Measurements from ENCODE around the gene XAGE2. TPM values are rescaled to one million over a fixed set of nuclear protein-coding genes. Genes with fewer than 3 reads are reported as not detected.
A peak's percentile ranks its signal among the peaks of the same experiment; 100 is the strongest.

The XAGE2 gene
- total and polyA plus RNA-seq, 4 donors: 1.0 to 61.2 (median 17.3) TPM

DNA sequence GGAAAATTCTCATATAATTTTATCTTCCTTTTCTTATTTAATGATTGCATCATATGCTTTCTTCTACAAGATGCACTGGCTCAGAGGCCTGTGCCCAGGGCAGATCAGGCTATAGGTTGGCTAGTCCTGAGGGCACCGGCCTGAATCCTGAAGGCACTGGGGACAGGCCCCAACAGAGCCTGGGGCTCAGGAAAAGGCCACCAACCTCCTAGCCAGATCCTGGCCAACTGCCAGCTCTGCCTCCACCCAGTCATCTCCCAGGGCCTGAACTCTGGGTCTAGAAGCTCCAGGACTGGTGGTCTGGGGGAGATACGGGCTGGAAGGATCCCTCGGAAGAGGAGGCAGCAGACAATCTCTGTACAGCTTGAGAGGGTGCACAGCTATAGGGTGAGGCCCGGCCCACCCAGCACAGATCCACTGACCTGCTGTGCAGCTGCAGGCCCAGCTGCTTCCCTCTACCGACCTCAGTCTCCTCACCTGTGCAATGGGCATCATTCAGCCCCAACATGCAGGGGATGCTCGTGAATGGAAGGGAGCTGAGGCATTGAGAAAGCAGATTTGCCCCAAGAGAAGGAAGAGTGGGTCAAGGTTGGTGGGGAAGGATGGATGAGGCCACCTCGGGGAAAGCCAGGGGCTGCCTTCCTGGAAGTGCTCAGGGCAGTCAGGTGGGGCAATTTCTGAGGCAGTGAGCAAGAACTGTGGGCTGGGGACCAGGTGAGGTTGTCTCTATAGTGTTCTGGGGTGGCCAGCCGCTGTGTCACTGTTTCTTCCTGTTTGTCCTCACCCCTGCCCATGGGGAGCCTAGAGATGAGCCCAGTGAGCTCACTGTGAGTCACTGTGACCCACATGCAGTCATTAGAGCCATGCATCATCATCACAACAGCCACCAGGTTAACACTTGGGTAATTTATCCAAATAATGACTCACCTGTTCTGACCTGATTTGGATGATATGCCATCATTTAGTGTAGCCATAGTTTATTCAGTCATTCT is 22.4 kb upstream of the XAGE2 start:
- 70 to 90% methylated on average over 8 of the region's 8 CpGs for WGBS, 2 donors
- DNase-seq (no peak), ATAC-seq (ENCODE audit: insufficient read depth, low FRiP score) (no peak)
- no peaks in the 10 kb centered on the region for H3K4me1 ChIP-seq (ENCODE audit: control insufficient read depth in 5 of 5, insufficient read depth in 5 of 5, low read length in 5 of 5)
- H3K36me3 ChIP-seq (ENCODE audit: control insufficient read depth in 4 of 4, insufficient read depth in 4 of 4, low read length in 4 of 4): no peaks in the 10 kb centered on the region
- no peak overlapping the region for H3K27ac ChIP-seq (ENCODE audit: low read depth in 1 of 2, low read length in 1 of 2)
- no peak overlapping the region for H3K4me3 ChIP-seq
- no peak overlapping the region for H3K9ac ChIP-seq (ENCODE audit: insufficient read depth in 1 of 2, low read length in 2 of 2)
- TF ChIP-seq, protein P1, sequence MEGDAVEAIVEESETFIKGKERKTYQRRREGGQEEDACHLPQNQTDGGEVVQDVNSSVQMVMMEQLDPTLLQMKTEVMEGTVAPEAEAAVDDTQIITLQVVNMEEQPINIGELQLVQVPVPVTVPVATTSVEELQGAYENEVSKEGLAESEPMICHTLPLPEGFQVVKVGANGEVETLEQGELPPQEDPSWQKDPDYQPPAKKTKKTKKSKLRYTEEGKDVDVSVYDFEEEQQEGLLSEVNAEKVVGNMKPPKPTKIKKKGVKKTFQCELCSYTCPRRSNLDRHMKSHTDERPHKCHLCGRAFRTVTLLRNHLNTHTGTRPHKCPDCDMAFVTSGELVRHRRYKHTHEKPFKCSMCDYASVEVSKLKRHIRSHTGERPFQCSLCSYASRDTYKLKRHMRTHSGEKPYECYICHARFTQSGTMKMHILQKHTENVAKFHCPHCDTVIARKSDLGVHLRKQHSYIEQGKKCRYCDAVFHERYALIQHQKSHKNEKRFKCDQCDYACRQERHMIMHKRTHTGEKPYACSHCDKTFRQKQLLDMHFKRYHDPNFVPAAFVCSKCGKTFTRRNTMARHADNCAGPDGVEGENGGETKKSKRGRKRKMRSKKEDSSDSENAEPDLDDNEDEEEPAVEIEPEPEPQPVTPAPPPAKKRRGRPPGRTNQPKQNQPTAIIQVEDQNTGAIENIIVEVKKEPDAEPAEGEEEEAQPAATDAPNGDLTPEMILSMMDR (IDR thresholded peaks at IDR 0.05; ENCODE audit: control extremely low read depth, extremely low read depth): no peak
- H3K9me3 ChIP-seq (ENCODE audit: control insufficient read depth in 4 of 4, insufficient read depth in 3 of 4, low read length in 3 of 4): peaks cover 0 to 4% (median 0%) of the 10 kb centered on the region in 4 donors
- peaks cover 4 to 19% (median 6%) of the 10 kb centered on the region in 3 donors for H3K27me3 ChIP-seq (ENCODE audit: control insufficient read depth in 3 of 3, insufficient read depth in 3 of 3, low read length in 2 of 3)

DNA sequence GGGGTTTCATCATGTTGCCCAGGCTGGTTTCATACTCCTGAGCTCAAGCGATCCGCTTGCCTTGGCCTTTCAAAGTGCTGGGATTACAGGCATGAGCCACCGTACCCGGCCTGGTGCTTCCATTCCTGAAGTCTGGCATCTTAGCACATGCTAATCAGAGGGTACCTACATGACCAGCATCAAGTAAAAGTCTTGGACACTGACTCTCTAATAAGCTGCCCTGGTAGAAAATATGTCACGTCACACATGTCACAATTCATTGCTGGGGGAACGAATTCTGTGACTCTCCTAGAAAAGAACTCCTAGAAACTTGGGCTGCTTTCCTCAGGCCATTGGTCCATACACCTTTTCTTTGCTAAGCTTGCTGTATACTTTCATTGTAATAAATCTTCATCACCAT is 19.1 kb upstream of the XAGE2 start:
- DNase-seq: no peak
- TF ChIP-seq, protein P1 (IDR thresholded peaks at IDR 0.05; ENCODE audit: control extremely low read depth, extremely low read depth): no peak
- peaks cover 0 to 5% (median 0%) of the 10 kb centered on the region in 5 donors for H3K4me1 ChIP-seq (ENCODE audit: control insufficient read depth in 5 of 5, insufficient read depth in 5 of 5, low read length in 5 of 5)
- H3K4me3 ChIP-seq: no peak overlapping the region
- H3K9me3 ChIP-seq (ENCODE audit: control insufficient read depth in 4 of 4, insufficient read depth in 3 of 4, low read length in 3 of 4): peaks cover 0 to 8% (median 0%) of the 10 kb centered on the region in 4 donors
- 83 to 94% methylated on average over 6 of the region's 6 CpGs for WGBS, 2 donors
- no peak for ATAC-seq (ENCODE audit: insufficient read depth, low FRiP score)
- H3K36me3 ChIP-seq (ENCODE audit: control insufficient read depth in 4 of 4, insufficient read depth in 4 of 4, low read length in 4 of 4): no peaks in the 10 kb centered on the region
- H3K9ac ChIP-seq (ENCODE audit: insufficient read depth in 1 of 2, low read length in 2 of 2): no peak overlapping the region
- H3K27ac ChIP-seq (ENCODE audit: low read depth in 1 of 2, low read length in 1 of 2): no peak overlapping the region
- H3K27me3 ChIP-seq (ENCODE audit: control insufficient read depth in 3 of 3, insufficient read depth in 3 of 3, low read length in 2 of 3): peaks cover 6 to 24% (median 10%) of the 10 kb centered on the region in 3 donors

- H3K9ac ChIP-seq (ENCODE audit: insufficient read depth in 1 of 2, low read length in 2 of 2): no peak overlapping the region
- TF ChIP-seq, protein P1 (IDR thresholded peaks at IDR 0.05; ENCODE audit: control extremely low read depth, extremely low read depth): no peak
- peaks cover 6 to 24% (median 10%) of the 10 kb centered on the region in 3 donors for H3K27me3 ChIP-seq (ENCODE audit: control insufficient read depth in 3 of 3, insufficient read depth in 3 of 3, low read length in 2 of 3)
- WGBS, 2 donors: 51 to 75% methylated on average over 1 of the region's 1 CpG
- peak; percentile 20 to 44 (median 37) for DNase-seq
- no peak for ATAC-seq (ENCODE audit: insufficient read depth, low FRiP score)
- H3K36me3 ChIP-seq (ENCODE audit: control insufficient read depth in 4 of 4, insufficient read depth in 4 of 4, low read length in 4 of 4): no peaks in the 10 kb centered on the region
- peaks cover 0 to 5% (median 0%) of the 10 kb centered on the region in 5 donors for H3K4me1 ChIP-seq (ENCODE audit: control insufficient read depth in 5 of 5, insufficient read depth in 5 of 5, low read length in 5 of 5)
- peaks cover 0 to 10% (median 0%) of the 10 kb centered on the region in 4 donors for H3K9me3 ChIP-seq (ENCODE audit: control insufficient read depth in 4 of 4, insufficient read depth in 3 of 4, low read length in 3 of 4)
- H3K27ac ChIP-seq (ENCODE audit: low read depth in 1 of 2, low read length in 1 of 2): no peak overlapping the region
- no peak overlapping the region for H3K4me3 ChIP-seq
Observed at GRCh38 chrX:52352551-52352950, 16.3 kb upstream of the XAGE2 start.
